GM23248 (cell line): ENCODE results near the gene AHCY. TPM values are rescaled to one million over a fixed set of nuclear protein-coding genes. Genes with fewer than 3 reads are reported as not detected.
"Not testable (repeated sequence)": the region's sequence is repeated elsewhere in the genome, so short reads cannot be mapped to it uniquely, and the experiment has no call there.

Experiments used
- DNase-seq: peaks from one replicate; pipeline ENCODE4 v3.0.0-alpha.2; 2015
- H2AFZ ChIP-seq: fragments of 200-600 bp; sonication (generic); 2 replicates; pipeline ENCODE4 v1.6.1; 2016; ENCODE audit warnings: antibody characterized with exemption
- H3F3A ChIP-seq: fragments of 200-600 bp; sonication (generic); 2 replicates; pipeline ENCODE4 v1.6.1; 2016; ENCODE audit warnings: mild to moderate bottlenecking, antibody characterized with exemption, mixed run types; ENCODE audit not compliant: insufficient read depth
- H3K27ac ChIP-seq: fragments of 200-600 bp; sonication (generic); 2 replicates; pipeline ENCODE4 v1.5.1; 2016; ENCODE audit warnings: mild to moderate bottlenecking
- H3K27me3 ChIP-seq: fragments of 200-600 bp; sonication (generic); replicated peaks from 2 replicates; pipeline ENCODE4 v1.6.1; 2016; ENCODE audit warnings: mild to moderate bottlenecking; ENCODE audit not compliant: insufficient read depth
- H3K36me3 ChIP-seq: fragments of 200-600 bp; sonication (generic); 2 replicates; pipeline ENCODE4 v1.6.1; 2016; ENCODE audit warnings: low read depth, mild to moderate bottlenecking
- H3K4me1 ChIP-seq: fragments of 200-600 bp; sonication (generic); 2 replicates; pipeline ENCODE4 v1.6.1; 2016; ENCODE audit warnings: mild to moderate bottlenecking; ENCODE audit not compliant: insufficient read depth
- H3K4me2 ChIP-seq: fragments of 200-600 bp; sonication (generic); one replicate; pipeline ENCODE4 v1.6.1; 2016; ENCODE audit warnings: mild to moderate bottlenecking; ENCODE audit not compliant: unreplicated experiment
- H3K4me3 ChIP-seq: fragments of 200-600 bp; sonication (generic); 2 replicates; pipeline ENCODE4 v1.5.1; 2016; ENCODE audit warnings: mild to moderate bottlenecking
- H3K79me2 ChIP-seq: fragments of 200-600 bp; sonication (generic); 2 replicates; pipeline ENCODE4 v1.6.1; 2016; ENCODE audit warnings: mild to moderate bottlenecking; ENCODE audit not compliant: insufficient read depth
- H3K9ac ChIP-seq: fragments of 200-600 bp; sonication (generic); 2 replicates; pipeline ENCODE4 v1.6.1; 2016; ENCODE audit warnings: mild to moderate bottlenecking
- H3K9me2 ChIP-seq: fragments of 200-600 bp; sonication (generic); 2 replicates; pipeline ENCODE4 v1.6.1; 2016; ENCODE audit warnings: mixed run types, mild to moderate bottlenecking, moderate library complexity; ENCODE audit not compliant: insufficient read depth
- H3K9me3 ChIP-seq: fragments of 200-600 bp; sonication (generic); one replicate; pipeline ENCODE4 v1.6.1; 2017; ENCODE audit warnings: low read depth
- H4K20me1 ChIP-seq: fragments of 200-600 bp; sonication (generic); 2 replicates; pipeline ENCODE4 v1.6.0; 2016; ENCODE audit not compliant: insufficient read depth
- EZH2 ChIP-seq: fragments of 200-600 bp; sonication (generic); IDR thresholded peaks from 2 replicates; pipeline ENCODE4 v1.6.1; 2018; ENCODE audit warnings: antibody characterized with exemption, mild to moderate bottlenecking; ENCODE audit not compliant: insufficient read depth, poor library complexity, severe bottlenecking
- EZH2phosphoT487 ChIP-seq: fragments of 200-600 bp; sonication (generic); IDR thresholded peaks from 2 replicates; pipeline ENCODE4 v1.6.1; 2018; ENCODE audit warnings: antibody characterized with exemption, moderate library complexity, mild to moderate bottlenecking, low read depth; ENCODE audit not compliant: insufficient read depth
- WGBS, 2 experiments: methylation state at CpG; one replicate each; pipeline ENCODE4 v1.1.6; 2015 to 2017; ENCODE audit warnings: low lambda C conversion rate in 2 of 2, low coverage in 1 of 2; ENCODE audit errors: missing lambda C conversion rate in 2 of 2; 5-methylcytosine and 5-hydroxymethylcytosine counted together
- in situ Hi-C: fragments of 300-500 bp; cut with MboI; formaldehyde crosslinking; loops from 2 replicates; pipeline ENCODE4 v1.15.0; 2020
- polyA plus RNA-seq: library from polyadenylated mRNA; unstranded; fragments of >200 nt; fragmentation: Nextera tagmentation; extraction: Ambion mirVana; gene quantifications from 2 replicates; pipeline ENCODE4 v1.2.1, GENCODE V29; 2016
- total RNA-seq: library from RNA; depleted of rRNA; stranded (reverse); fragments of >200 nt; shearing (Covaris generic); gene quantifications from 2 replicates; pipeline ENCODE4 v1.2.3, GENCODE V29; 2014

Gene AHCY
- total and polyA plus RNA-seq, 2 experiments from 2014 or later, result 53.7 to 115 TPM

DNA sequence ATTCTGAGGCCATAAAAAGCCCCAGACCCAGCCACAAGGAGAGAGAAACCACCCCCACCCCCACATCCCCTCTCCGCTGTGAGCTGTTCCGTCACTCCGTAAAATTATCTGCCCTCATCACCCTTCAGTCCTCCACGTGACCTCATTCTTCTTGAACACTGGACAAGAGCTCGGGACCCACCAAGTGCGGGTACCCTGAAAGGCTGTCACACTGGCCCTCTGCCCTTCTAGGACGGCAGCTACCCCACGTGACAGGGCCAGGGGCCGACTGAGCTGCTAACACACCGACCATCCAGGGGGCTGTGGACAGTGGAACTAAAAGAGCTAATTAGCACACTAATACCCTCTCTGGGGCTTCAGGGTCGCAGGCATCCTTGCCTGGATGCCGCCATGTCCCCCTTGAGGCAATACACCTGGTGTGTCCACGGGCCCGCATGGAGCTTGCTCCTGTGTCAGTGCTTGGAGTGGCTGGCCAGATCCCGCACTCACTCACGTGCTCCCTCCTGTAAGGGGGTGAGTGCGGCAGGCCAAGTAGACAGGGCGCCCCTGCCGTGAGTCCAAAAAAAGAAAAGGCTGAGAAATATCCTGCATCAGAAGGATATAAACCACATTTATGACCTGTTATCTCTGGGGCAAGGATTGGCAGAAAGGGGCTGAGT is 29.2 kb upstream of the AHCY start:
- no peak overlapping the region for H3K9ac ChIP-seq
- no peak for DNase-seq
- H3K27ac ChIP-seq, result no peak overlapping the region
- H4K20me1 ChIP-seq, result no peaks in the 10 kb centered on the region
- WGBS, 2 experiments, result 92 to 93% methylated on average over 16 to 19 of the region's 19 CpGs
- no peak overlapping the region for H2AFZ ChIP-seq
- peaks cover 7% of the 10 kb centered on the region; the same call in 1 of the 2 replicates for H3K4me1 ChIP-seq
- no peaks in the 10 kb centered on the region for H3F3A ChIP-seq
- H3K79me2 ChIP-seq, result no peaks in the 10 kb centered on the region
- no peaks in the 10 kb centered on the region for H3K36me3 ChIP-seq
- H3K9me3 ChIP-seq, result no peaks in the 10 kb centered on the region
- in situ Hi-C loops, result no loop called here
- H3K4me3 ChIP-seq, result no peak overlapping the region
- H3K4me2 ChIP-seq, result no peak overlapping the region
- H3K9me2 ChIP-seq, result no peaks in the 10 kb centered on the region
- TF ChIP-seq EZH2phosphoT487 (no peak), EZH2 (no peak)
- no peaks in the 10 kb centered on the region for H3K27me3 ChIP-seq

DNA sequence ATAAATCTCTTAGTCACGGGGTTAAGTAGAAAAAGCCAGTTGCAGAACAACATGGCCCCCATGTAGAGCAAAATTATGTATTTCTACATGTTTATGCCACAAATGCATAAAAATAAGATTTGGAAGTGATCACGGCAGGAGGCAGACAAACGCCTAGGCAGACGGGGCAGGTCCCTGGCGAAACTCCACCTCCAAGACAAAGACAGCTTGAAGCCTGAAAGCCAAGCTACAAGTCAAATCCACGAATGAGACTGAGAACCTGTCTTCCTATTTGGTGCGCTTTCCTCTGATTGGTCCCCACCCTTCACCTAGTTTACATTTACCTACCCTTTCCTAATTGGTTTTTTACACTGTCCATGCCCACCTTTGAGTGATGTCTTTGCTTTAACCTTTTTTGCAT is 28.7 kb upstream of the AHCY start:
- no peaks in the 10 kb centered on the region for H3K27me3 ChIP-seq
- in situ Hi-C loops, result no loop called here
- H3K9me2 ChIP-seq, result no peaks in the 10 kb centered on the region
- no peaks in the 10 kb centered on the region for H3K36me3 ChIP-seq
- no peaks in the 10 kb centered on the region for H4K20me1 ChIP-seq
- H3K4me3 ChIP-seq, result no peak overlapping the region
- no peaks in the 10 kb centered on the region for H3F3A ChIP-seq
- H2AFZ ChIP-seq, result no peak overlapping the region
- H3K4me2 ChIP-seq, result no peak overlapping the region
- peaks cover 7% of the 10 kb centered on the region; the same call in 1 of the 2 replicates for H3K4me1 ChIP-seq
- TF ChIP-seq EZH2 (no peak), EZH2phosphoT487 (no peak)
- no peak overlapping the region for H3K9ac ChIP-seq
- WGBS, 2 experiments, result 73 to 74% methylated on average over 7 of the region's 7 CpGs
- DNase-seq, result no peak
- no peaks in the 10 kb centered on the region for H3K79me2 ChIP-seq
- H3K9me3 ChIP-seq, result no peaks in the 10 kb centered on the region
- H3K27ac ChIP-seq, result no peak overlapping the region

DNA sequence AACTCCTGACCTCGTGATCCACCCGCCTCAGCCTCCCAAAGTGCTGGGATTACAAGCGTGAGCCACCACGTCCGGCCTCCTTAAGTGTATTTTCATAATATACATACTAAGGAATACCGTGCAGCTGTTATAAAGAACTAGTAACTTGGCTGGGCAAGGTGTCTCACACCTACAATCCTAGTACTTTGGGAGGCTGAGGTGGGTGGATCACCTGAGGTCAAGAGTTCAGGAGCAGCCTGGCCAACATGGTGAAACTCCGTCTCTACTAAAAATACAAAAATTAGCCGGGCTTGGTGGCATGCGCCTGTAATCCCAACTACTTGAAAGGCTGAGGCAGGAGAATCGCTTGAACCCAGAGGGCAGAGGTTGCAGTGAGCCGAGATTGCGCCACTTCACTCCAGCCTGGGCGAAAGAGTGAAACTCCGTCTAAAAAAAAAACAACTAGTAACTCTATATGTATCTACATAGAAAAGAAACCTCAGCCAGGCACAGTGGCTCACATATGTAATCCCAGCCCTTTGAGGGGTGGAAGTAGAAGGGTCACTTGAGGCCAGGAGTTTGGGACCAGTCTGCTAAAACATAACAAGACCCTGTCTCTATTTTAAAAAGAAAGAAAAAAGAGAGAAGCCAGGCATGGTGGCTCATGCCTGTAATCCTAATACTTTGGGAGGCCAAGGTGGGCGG is 27.8 kb upstream of the AHCY start:
- H3K4me2 ChIP-seq, H3K9ac ChIP-seq, H3K27me3 ChIP-seq, H3K4me3 ChIP-seq, H2AFZ ChIP-seq, H3K36me3 ChIP-seq, H3K79me2 ChIP-seq, DNase-seq, H3F3A ChIP-seq, H3K27ac ChIP-seq, H3K9me2 ChIP-seq, H3K9me3 ChIP-seq, in situ Hi-C loops, H3K4me1 ChIP-seq, H4K20me1 ChIP-seq: not testable (repeated sequence)
- WGBS, 2 experiments, result 93 to 95% methylated on average over 15 of the region's 15 CpGs

DNA sequence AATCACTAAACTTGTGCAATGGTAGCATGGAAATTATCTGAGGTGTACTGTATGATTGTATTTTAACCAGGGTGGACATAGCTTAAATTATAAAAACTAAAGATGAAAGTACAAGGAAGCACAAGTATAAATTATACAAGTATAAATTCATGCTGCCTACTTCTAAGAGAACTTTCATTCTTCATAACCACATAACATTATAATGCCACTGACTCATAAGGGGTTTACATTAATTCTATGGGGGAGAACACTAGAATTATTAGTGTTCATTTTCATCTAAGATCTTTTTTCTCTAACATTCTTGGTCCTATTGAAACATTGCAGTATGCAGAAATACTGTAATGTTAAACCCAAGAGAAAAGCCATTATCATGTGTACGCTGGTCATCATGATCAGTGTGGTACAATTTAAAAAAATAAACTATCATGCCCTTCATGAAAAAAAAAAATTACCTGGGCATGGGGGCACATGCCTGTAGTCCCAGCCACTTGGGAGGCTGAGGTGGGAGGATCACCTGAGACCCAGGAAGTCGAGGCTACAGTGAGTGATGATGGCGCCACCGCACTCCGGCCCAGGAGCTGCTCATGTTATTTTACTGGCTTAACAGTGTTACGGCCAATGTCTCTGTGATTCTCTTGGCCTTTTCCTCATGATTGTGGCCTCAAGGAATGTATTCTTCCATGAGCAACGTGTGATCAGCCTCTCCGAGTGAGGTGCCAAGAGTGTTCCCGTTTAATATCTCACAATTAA is 25.9 kb upstream of the AHCY start:
- Histone ChIP-seq H3K4me1 (no peaks in the 10 kb centered on the region), H3K36me3 (no peaks in the 10 kb centered on the region), H3K27me3 (no peaks in the 10 kb centered on the region), H2AFZ (no peak overlapping the region), H3F3A (no peaks in the 10 kb centered on the region), H3K27ac (no peak overlapping the region), H3K9me3 (no peaks in the 10 kb centered on the region), H3K4me2 (no peak overlapping the region), H4K20me1 (no peaks in the 10 kb centered on the region), H3K9me2 (no peaks in the 10 kb centered on the region), H3K4me3 (no peak overlapping the region), H3K79me2 (no peaks in the 10 kb centered on the region), H3K9ac (no peak overlapping the region)
- in situ Hi-C loops, result no loop called here
- TF ChIP-seq EZH2phosphoT487 (no peak), EZH2 (no peak)
- WGBS, 2 experiments, result 86 to 89% methylated on average over 9 of the region's 9 CpGs
- DNase-seq, result no peak

DNA sequence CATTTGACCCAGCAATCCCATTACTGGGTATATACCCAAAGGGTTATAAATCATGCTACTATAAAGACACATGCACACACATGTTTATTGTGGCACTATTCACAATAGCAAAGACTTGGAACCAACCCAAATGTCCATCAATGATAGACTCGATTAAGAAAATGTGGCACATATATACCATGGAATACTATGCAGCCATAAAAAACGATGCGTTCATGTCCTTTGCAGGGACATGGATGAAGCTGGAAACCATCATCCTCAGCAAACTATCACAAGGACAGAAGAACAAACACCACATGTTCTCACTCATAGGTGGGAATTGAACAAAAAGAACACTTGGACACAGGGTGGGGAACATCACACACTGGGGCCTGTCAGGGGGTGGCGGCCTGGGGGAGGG is 25.1 kb upstream of the AHCY start:
- DNase-seq, H3K9me2 ChIP-seq, H3K27ac ChIP-seq, H3K4me2 ChIP-seq, H3K9me3 ChIP-seq, H3K4me3 ChIP-seq, H3K36me3 ChIP-seq, H3F3A ChIP-seq, H2AFZ ChIP-seq, H3K27me3 ChIP-seq, H4K20me1 ChIP-seq, H3K79me2 ChIP-seq, H3K4me1 ChIP-seq, H3K9ac ChIP-seq, in situ Hi-C loops: not testable (repeated sequence)
- 83 to 88% methylated on average over 4 of the region's 4 CpGs for WGBS, 2 experiments
